Osteocyte (in vitro differentiated cells): ENCODE measurements around the gene TNFRSF1B. TPM values are rescaled to one million over a fixed set of nuclear protein-coding genes. Genes with fewer than 3 reads are reported as not detected.

Experiments used
- DNase-seq: peaks from one replicate; pipeline ENCODE4 v3.0.0; 2021; ENCODE audit warnings: mixed read lengths; ENCODE audit not compliant: unreplicated experiment; ENCODE audit errors: extremely low spot score
- H3K27ac Mint-ChIP-seq: one replicate; pipeline ENCODE4 v1.8.0; 2021; ENCODE audit warnings: mild to moderate bottlenecking, mixed read lengths; ENCODE audit not compliant: unreplicated experiment
- H3K27me3 Mint-ChIP-seq: one replicate; pipeline ENCODE4 v1.8.0; 2021; ENCODE audit warnings: mixed read lengths; ENCODE audit not compliant: unreplicated experiment
- H3K36me3 Mint-ChIP-seq: one replicate; pipeline ENCODE4 v1.8.0; 2021; ENCODE audit warnings: mixed read lengths; ENCODE audit not compliant: unreplicated experiment
- H3K4me1 Mint-ChIP-seq: one replicate; pipeline ENCODE4 v1.8.0; 2021; ENCODE audit warnings: mixed read lengths; ENCODE audit not compliant: unreplicated experiment
- H3K4me3 Mint-ChIP-seq: one replicate; pipeline ENCODE4 v1.8.0; 2021; ENCODE audit warnings: mild to moderate bottlenecking, moderate library complexity, mixed read lengths; ENCODE audit not compliant: unreplicated experiment
- H3K9me3 Mint-ChIP-seq: one replicate; pipeline ENCODE4 v1.8.0; 2021; ENCODE audit warnings: mixed read lengths; ENCODE audit not compliant: unreplicated experiment
- long read RNA-seq: library from polyadenylated mRNA; unstranded; transcript quantifications from one replicate; pipeline ENCODE4 v2.0.0, GENCODE V29; 2021
- total RNA-seq: library from RNA; stranded (reverse); gene quantifications from 2 replicates; pipeline ENCODE4 v1.2.1, GENCODE V29; 2021
- TF ChIP-seq, protein P1 (sequence below): fragments of 200-600 bp; sonication (generic); IDR thresholded peaks from 2 replicates; pipeline ENCODE4 v1.5.0; 2021; ENCODE audit warnings: antibody characterized with exemption, mild to moderate bottlenecking, moderate library complexity

TNFRSF1B gene
- total RNA-seq: 3.7 and 7.4 TPM in 2 replicates
- long read RNA-seq: 0 reads

DNA sequence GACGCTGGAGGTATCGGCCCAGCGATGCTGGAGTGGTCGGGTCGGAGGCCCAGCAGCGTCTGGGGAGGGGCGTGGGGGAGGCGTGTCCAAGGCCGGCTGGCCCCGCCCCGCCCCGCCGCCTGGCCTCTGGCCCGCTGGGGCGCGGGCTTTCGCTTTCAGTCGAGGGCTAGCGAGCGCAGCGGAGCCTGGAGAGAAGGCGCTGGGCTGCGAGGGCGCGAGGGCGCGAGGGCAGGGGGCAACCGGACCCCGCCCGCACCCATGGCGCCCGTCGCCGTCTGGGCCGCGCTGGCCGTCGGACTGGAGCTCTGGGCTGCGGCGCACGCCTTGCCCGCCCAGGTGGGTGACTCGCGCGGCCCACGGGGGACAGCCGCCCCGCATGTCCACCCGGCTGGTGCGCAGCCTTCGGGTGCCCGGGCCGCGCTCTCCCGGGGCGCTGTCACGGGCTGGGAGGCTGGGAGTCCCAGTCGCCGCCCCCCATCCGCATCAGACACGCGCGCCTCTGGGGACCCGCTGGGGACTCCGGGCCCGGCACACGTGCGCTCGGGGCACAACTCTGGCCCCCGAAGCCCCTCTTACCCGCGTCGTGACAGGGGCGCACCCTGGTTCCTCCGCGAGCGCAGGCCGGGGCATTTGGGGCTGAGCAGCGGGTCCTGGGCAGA lies at the start of gene TNFRSF1B:
Gene TNFRSF1B, plus strand, starts transcription at position 158 of the 659 bp plus-strand sequence. Its CDS starts 101 bp downstream, at position 259.
- TF ChIP-seq, protein P1, sequence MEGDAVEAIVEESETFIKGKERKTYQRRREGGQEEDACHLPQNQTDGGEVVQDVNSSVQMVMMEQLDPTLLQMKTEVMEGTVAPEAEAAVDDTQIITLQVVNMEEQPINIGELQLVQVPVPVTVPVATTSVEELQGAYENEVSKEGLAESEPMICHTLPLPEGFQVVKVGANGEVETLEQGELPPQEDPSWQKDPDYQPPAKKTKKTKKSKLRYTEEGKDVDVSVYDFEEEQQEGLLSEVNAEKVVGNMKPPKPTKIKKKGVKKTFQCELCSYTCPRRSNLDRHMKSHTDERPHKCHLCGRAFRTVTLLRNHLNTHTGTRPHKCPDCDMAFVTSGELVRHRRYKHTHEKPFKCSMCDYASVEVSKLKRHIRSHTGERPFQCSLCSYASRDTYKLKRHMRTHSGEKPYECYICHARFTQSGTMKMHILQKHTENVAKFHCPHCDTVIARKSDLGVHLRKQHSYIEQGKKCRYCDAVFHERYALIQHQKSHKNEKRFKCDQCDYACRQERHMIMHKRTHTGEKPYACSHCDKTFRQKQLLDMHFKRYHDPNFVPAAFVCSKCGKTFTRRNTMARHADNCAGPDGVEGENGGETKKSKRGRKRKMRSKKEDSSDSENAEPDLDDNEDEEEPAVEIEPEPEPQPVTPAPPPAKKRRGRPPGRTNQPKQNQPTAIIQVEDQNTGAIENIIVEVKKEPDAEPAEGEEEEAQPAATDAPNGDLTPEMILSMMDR: no peak
- no peaks in the 10 kb centered on the region for H3K27me3 Mint-ChIP-seq
- DNase-seq: no peak
- H3K27ac Mint-ChIP-seq: peak within 1 kb of the TSS; percentile 5
- no peaks in the 10 kb centered on the region for H3K9me3 Mint-ChIP-seq
- H3K4me1 Mint-ChIP-seq: peaks cover 42% of the 10 kb centered on the region
- H3K36me3 Mint-ChIP-seq: no peaks in the 10 kb centered on the region
- peak within 1 kb of the TSS; percentile 73 for H3K4me3 Mint-ChIP-seq

- peaks cover 8% of the 10 kb centered on the region for H3K4me1 Mint-ChIP-seq
- H3K36me3 Mint-ChIP-seq: no peaks in the 10 kb centered on the region
- DNase-seq: no peak
- TF ChIP-seq, protein P1: no peak
- H3K4me3 Mint-ChIP-seq: no peak overlapping the region
- peaks cover 34% of the 10 kb centered on the region for H3K27me3 Mint-ChIP-seq
- no peak overlapping the region for H3K27ac Mint-ChIP-seq
- H3K9me3 Mint-ChIP-seq: peaks cover 5% of the 10 kb centered on the region
Measured at GRCh38 chr1:12121212-12122003, 45.4 kb upstream of the TNFRSF1B start.

DNA sequence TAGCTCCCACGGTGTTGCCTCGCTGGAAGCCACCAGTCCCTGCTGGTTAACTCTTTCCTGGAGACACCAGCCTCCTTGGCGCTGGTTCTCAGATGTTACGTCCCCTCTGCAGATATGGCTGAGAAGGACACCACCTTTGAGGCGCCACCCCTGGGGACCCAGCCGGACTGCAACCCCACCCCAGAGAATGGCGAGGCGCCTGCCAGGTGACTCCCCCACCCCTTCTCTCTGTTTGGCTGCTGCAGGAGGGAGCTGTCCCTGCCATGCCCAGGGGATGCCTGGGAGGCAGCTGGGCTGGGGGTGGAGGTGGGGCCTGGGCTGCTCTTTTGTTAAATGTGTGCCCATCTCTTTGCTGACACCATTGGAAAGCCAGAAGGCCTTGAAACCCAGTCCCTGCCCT lies 43.6 kb upstream of the TNFRSF1B start:
- H3K9me3 Mint-ChIP-seq: peaks cover 5% of the 10 kb centered on the region
- H3K4me1 Mint-ChIP-seq: peaks cover 18% of the 10 kb centered on the region
- TF ChIP-seq, protein P1: no peak
- peaks cover 34% of the 10 kb centered on the region for H3K27me3 Mint-ChIP-seq
- H3K4me3 Mint-ChIP-seq: no peak overlapping the region
- no peak for DNase-seq
- H3K27ac Mint-ChIP-seq: no peak overlapping the region
- no peaks in the 10 kb centered on the region for H3K36me3 Mint-ChIP-seq

DNA sequence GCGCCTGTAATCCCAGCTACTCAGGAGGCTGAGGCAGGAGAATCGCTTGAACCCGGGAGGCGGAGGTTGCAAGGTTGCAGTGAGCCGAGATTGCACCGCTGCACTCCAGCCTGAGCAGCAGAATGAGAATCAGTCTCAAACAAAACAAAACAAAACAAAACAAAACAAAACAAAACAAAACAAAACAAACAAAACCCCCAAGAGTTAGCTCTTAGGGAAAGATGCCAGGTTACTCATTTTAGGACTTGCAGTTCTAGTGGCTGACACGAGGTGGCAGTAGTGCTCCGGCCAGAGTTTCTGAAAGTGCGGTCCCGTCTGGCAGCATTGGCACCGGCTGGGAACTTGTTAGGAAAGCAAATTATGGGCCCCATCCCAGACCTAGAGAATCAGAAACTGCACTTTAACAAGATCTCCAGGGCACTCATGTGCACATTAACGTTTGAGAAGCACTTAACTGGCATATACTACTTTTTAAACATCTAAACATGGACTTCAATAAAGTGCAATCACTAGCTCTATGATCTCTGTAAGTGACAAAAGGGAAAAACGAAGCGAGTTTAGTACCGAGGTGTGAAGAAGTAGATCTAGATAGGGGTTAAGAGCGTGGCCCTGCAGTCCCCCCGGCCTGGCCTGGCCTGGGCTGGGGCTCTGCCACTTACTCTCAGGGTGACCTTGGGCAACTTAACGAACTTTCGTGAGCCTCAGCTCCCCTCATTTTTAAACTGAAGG lies 41.9 kb upstream of the TNFRSF1B start:
- no peak overlapping the region for H3K4me3 Mint-ChIP-seq
- peak; percentile 91 for DNase-seq
- no peak overlapping the region for H3K27ac Mint-ChIP-seq
- peaks cover 34% of the 10 kb centered on the region for H3K27me3 Mint-ChIP-seq
- TF ChIP-seq, protein P1: peak; percentile 96
- no peaks in the 10 kb centered on the region for H3K36me3 Mint-ChIP-seq
- H3K4me1 Mint-ChIP-seq: peaks cover 26% of the 10 kb centered on the region
- peaks cover 5% of the 10 kb centered on the region for H3K9me3 Mint-ChIP-seq
